SK-N-SH treated with all-trans-retinoic acid at 6 μM for 48 hours (cell line): Measurements from ENCODE around the gene GAR1.
A peak's percentile ranks its signal among the peaks of the same experiment; 100 is the strongest.

Source experiments
- ATAC-seq: fragments of 200-7000 bp; cut with Tn5 transposase; 3 replicates; pipeline ENCODE4 v1.9.1; 2020; ENCODE audit warnings: mild to moderate bottlenecking, moderate library complexity
- ARNTL ChIP-seq: fragments of 450-650 bp; formaldehyde crosslinking; IDR thresholded peaks from 2 replicates; pipeline ENCODE4 v1.5.0; 2020; ENCODE audit warnings: low read depth, mild to moderate bottlenecking, moderate library complexity, borderline replicate concordance
- CSDC2 ChIP-seq: fragments of 250-450 bp; sonication (Bioruptor Pico); IDR thresholded peaks from 2 replicates; pipeline ENCODE4 v1.5.0; 2020; ENCODE audit warnings: mild to moderate bottlenecking, moderate library complexity
- ESRRG ChIP-seq: fragments of 250-450 bp; sonication (Bioruptor Pico); IDR thresholded peaks from 2 replicates; pipeline ENCODE4 v1.6.1; 2021; ENCODE audit warnings: mild to moderate bottlenecking
- GLIS3 ChIP-seq: fragments of 250-450 bp; sonication (Bioruptor Pico); IDR thresholded peaks from 2 replicates; pipeline ENCODE4 v1.5.0; 2020; ENCODE audit warnings: mild to moderate bottlenecking, moderate library complexity
- ISL1 ChIP-seq: fragments of 250-450 bp; sonication (Bioruptor Pico); IDR thresholded peaks from 2 replicates; pipeline ENCODE4 v2.1.2; 2022; ENCODE audit warnings: mild to moderate bottlenecking, moderate library complexity
- OSR1 ChIP-seq: fragments of 250-450 bp; sonication (Bioruptor Pico); IDR thresholded peaks from 2 replicates; pipeline ENCODE4 v1.8.0; 2022; ENCODE audit warnings: moderate library complexity, mild to moderate bottlenecking, inconsistent platforms
- PPARA ChIP-seq: fragments of 250-450 bp; sonication (Bioruptor Pico); IDR thresholded peaks from 2 replicates; pipeline ENCODE4 v1.5.0; 2020; ENCODE audit warnings: mild to moderate bottlenecking, borderline replicate concordance
- RARB ChIP-seq: fragments of 250-450 bp; sonication (Bioruptor Pico); IDR thresholded peaks from 2 replicates; pipeline ENCODE4 v1.8.0; 2021; ENCODE audit warnings: mild to moderate bottlenecking, moderate library complexity
- SNAI2 ChIP-seq: fragments of 250-450 bp; sonication (Bioruptor Pico); IDR thresholded peaks from 2 replicates; pipeline ENCODE4 v1.5.0; 2020; ENCODE audit warnings: mild to moderate bottlenecking, moderate library complexity
- TCF4 ChIP-seq: fragments of 250-450 bp; sonication (Bioruptor Pico); IDR thresholded peaks from 2 replicates; pipeline ENCODE4 v1.8.0; 2021; ENCODE audit warnings: mild to moderate bottlenecking, moderate library complexity, borderline replicate concordance
- TOX ChIP-seq: fragments of 250-450 bp; sonication (Bioruptor Pico); IDR thresholded peaks from 2 replicates; pipeline ENCODE4 v1.8.0; 2021; ENCODE audit warnings: mild to moderate bottlenecking, moderate library complexity, borderline replicate concordance
- ZFP3 ChIP-seq: fragments of 250-450 bp; sonication (Bioruptor Pico); IDR thresholded peaks from 2 replicates; pipeline ENCODE4 v1.5.0; 2020; ENCODE audit warnings: mild to moderate bottlenecking, moderate library complexity
- ZFP30 ChIP-seq: fragments of 450-650 bp; formaldehyde crosslinking; IDR thresholded peaks from 2 replicates; pipeline ENCODE4 v1.5.0; 2022; ENCODE audit warnings: mild to moderate bottlenecking, moderate library complexity
- ZNF565 ChIP-seq: fragments of 450-650 bp; formaldehyde crosslinking; conservative IDR thresholded peaks from 2 replicates; pipeline ENCODE4 v1.5.0; 2020; ENCODE audit warnings: low read depth, mild to moderate bottlenecking, moderate library complexity
- ZNF70 ChIP-seq: fragments of 450-650 bp; formaldehyde crosslinking; IDR thresholded peaks from 2 replicates; pipeline ENCODE4 v1.5.0; 2020; ENCODE audit warnings: mild to moderate bottlenecking, moderate library complexity
- ZNF8 ChIP-seq: fragments of 450-650 bp; formaldehyde crosslinking; IDR thresholded peaks from 2 replicates; pipeline ENCODE4 v1.5.0; 2020; ENCODE audit warnings: mild to moderate bottlenecking, moderate library complexity
- TF ChIP-seq, protein P1 (sequence below): fragments of 250-450 bp; sonication (Bioruptor Pico); IDR thresholded peaks from 2 replicates; pipeline ENCODE4 v1.5.1; 2020; ENCODE audit warnings: low read depth, mild to moderate bottlenecking, moderate library complexity
- TF ChIP-seq, protein P2 (sequence below): fragments of 250-450 bp; sonication (Bioruptor Pico); IDR thresholded peaks from 2 replicates; pipeline ENCODE4 v1.8.0; 2020; ENCODE audit warnings: mild to moderate bottlenecking, moderate library complexity, borderline replicate concordance
- TF ChIP-seq, protein P3 (sequence below): fragments of 250-450 bp; sonication (Bioruptor Pico); IDR thresholded peaks from 2 replicates; pipeline ENCODE4 v1.8.0; 2021; ENCODE audit warnings: low read depth, mild to moderate bottlenecking, moderate library complexity, borderline replicate concordance
- TF ChIP-seq, protein P4 (sequence below): fragments of 250-450 bp; sonication (Bioruptor Pico); IDR thresholded peaks from 2 replicates; pipeline ENCODE4 v1.5.0; 2020; ENCODE audit warnings: mild to moderate bottlenecking, moderate library complexity

The GAR1 gene

DNA sequence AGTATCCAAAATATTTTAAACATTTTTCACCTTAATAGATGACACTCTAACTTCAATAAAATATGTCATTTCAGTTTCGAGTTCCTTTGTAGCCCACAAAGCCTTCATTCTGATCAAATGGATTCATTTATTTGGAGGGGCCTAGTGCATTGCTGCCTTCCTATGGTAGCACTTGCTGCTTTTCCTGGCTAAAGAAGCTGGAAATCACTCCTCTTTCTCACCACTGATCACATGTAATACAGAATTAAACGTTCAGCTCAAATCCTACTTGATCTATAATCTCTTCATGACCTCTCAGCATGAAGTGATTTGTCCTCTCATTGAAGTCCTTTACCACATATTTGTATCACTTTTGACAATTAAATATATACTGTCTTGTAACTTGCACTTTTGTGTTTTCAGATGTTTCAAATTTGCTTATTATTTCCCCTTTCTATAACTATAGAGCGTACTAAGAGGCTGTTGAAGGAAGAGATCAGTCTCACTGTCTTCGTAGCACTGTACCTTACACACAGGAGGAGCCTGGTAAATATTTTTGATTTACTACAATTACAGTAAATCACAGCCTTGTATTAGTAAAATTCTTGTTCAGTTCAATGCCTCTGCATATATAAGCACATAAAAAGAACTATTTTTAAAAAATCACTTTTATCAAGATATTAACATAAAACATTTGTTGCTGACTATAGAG lies 14.3 kb upstream of the GAR1 start:
- peak; percentile 41; the same call in 1 of the 3 replicates for ATAC-seq

DNA sequence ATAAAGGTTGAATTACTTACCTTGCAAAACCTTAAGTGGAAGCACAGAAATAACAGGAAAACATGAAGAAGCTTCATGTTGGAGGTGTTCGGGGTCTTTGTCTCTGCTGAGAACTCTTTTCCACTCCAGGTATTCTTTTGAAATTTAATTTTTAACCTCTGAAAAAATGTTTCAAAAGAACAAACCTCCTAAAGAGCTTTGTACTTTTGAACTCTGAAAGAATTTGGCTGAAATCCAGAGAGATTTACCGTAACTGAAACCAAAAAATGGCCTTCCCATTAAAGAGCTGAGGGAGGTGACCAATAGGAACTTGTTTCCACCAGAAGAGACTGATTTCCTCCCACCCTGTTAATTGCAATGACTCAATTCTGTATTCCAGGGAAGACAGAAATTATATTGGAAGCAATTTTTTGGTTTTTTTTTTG lies 13.7 kb upstream of the GAR1 start, which contains the start of gene CFI:
Gene CFI (minus strand): TSS at position 105 of the 425 bp plus-strand sequence. CDS start 28 bp downstream, at position 77.
- TF ChIP-seq ZFP30 (CRISPR knock-in tag) (no peak), TOX (CRISPR knock-in tag) (no peak)
- peak; percentile 71 for ATAC-seq

More for the DNA sequence above, 14.3 kb upstream of the GAR1 start:
- TF ChIP-seq CSDC2 (CRISPR knock-in tag), result no peak
- TF ChIP-seq TOX (CRISPR knock-in tag), result no peak
- no peak for TF ChIP-seq PPARA (CRISPR knock-in tag)
- no peak for TF ChIP-seq TCF4 (CRISPR knock-in tag)
- no peak for TF ChIP-seq SNAI2 (CRISPR knock-in tag)
- TF ChIP-seq, protein P1, sequence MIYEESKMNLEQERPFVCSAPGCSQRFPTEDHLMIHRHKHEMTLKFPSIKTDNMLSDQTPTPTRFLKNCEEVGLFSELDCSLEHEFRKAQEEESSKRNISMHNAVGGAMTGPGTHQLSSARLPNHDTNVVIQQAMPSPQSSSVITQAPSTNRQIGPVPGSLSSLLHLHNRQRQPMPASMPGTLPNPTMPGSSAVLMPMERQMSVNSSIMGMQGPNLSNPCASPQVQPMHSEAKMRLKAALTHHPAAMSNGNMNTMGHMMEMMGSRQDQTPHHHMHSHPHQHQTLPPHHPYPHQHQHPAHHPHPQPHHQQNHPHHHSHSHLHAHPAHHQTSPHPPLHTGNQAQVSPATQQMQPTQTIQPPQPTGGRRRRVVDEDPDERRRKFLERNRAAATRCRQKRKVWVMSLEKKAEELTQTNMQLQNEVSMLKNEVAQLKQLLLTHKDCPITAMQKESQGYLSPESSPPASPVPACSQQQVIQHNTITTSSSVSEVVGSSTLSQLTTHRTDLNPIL, result no peak
- TF ChIP-seq GLIS3 (CRISPR knock-in tag), result no peak
- TF ChIP-seq, protein P2, sequence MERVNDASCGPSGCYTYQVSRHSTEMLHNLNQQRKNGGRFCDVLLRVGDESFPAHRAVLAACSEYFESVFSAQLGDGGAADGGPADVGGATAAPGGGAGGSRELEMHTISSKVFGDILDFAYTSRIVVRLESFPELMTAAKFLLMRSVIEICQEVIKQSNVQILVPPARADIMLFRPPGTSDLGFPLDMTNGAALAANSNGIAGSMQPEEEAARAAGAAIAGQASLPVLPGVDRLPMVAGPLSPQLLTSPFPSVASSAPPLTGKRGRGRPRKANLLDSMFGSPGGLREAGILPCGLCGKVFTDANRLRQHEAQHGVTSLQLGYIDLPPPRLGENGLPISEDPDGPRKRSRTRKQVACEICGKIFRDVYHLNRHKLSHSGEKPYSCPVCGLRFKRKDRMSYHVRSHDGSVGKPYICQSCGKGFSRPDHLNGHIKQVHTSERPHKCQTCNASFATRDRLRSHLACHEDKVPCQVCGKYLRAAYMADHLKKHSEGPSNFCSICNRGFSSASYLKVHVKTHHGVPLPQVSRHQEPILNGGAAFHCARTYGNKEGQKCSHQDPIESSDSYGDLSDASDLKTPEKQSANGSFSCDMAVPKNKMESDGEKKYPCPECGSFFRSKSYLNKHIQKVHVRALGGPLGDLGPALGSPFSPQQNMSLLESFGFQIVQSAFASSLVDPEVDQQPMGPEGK (CRISPR knock-in tag), result no peak
- TF ChIP-seq, all 23 proteins: peak for 0

DNA sequence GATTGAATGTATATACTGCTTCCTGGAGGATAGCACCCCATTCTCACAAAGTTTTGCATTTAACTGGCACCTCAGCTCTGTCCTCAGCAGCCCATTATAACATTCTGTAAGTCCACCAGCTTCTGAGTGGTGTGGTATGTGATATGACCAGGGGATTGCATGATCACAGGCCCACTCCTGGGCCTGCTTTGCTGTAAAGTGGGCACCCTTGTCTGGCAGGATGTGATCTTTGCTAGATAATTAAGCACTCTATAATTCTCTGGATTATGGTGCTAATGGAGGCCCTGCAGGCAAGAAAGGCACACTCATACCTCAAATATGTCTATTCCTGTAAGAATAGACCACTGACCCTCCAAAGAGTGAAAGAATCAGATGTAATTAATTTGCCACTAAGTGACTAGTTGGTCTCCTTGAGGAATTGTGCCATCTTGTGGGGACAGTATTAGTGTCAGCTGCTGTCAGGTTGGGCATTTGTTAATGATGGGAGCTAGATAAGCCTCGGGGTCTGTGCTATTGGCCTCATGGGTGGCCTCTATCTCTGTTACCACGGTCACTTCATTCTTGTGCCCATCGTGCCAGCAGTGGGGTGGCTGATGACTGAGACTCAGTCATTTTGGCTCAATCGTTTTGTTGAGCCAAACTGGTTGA lies 11.5 kb upstream of the GAR1 start:
- TF ChIP-seq, protein P1, result no peak
- TF ChIP-seq, protein P3, sequence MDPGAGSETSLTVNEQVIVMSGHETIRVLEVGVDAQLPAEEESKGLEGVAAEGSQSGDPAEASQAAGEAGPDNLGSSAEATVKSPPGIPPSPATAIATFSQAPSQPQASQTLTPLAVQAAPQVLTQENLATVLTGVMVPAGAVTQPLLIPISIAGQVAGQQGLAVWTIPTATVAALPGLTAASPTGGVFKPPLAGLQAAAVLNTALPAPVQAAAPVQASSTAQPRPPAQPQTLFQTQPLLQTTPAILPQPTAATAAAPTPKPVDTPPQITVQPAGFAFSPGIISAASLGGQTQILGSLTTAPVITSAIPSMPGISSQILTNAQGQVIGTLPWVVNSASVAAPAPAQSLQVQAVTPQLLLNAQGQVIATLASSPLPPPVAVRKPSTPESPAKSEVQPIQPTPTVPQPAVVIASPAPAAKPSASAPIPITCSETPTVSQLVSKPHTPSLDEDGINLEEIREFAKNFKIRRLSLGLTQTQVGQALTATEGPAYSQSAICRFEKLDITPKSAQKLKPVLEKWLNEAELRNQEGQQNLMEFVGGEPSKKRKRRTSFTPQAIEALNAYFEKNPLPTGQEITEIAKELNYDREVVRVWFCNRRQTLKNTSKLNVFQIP, result no peak
- no peak for TF ChIP-seq PPARA (CRISPR knock-in tag)
- TF ChIP-seq, protein P2 (CRISPR knock-in tag), result no peak
- no peak for TF ChIP-seq ESRRG
- TF ChIP-seq GLIS3 (CRISPR knock-in tag), result no peak
- no peak for TF ChIP-seq ZFP30 (CRISPR knock-in tag)
- no peak for TF ChIP-seq CSDC2 (CRISPR knock-in tag)
- no peak for TF ChIP-seq ZFP3 (CRISPR knock-in tag)
- TF ChIP-seq TCF4 (CRISPR knock-in tag), result no peak
- no peak for TF ChIP-seq RARB
- no peak for TF ChIP-seq ZNF565 (CRISPR knock-in tag)
- TF ChIP-seq ISL1 (CRISPR knock-in tag), result no peak
- no peak for TF ChIP-seq TOX (CRISPR knock-in tag)
- ATAC-seq, result peak; percentile 88

DNA sequence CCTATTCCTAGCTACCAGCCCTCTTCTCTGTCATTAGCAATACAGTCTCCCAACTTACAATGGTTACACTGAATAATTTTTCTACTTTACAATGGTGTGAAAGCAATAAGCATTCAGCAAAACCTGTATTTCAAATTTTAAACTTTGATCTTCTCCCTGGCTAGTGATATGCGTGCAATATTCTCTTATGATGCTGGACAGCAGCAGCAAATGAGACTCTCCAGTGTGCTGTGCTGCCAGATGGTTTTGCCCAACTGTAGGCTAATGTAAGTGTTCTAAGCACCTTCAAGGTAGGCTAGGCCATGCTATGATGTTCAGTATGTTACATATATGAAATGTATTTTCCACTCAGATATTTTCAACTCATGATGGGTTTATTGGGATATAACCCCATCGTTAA lies 5.9 kb upstream of the GAR1 start:
- ATAC-seq, result no peak
- no peak for TF ChIP-seq ISL1 (CRISPR knock-in tag)
- no peak for TF ChIP-seq ZNF8
- no peak for TF ChIP-seq ARNTL (CRISPR knock-in tag)
- TF ChIP-seq RARB, result no peak
- no peak for TF ChIP-seq OSR1 (CRISPR knock-in tag)
- no peak for TF ChIP-seq ZNF565 (CRISPR knock-in tag)
- no peak for TF ChIP-seq CSDC2 (CRISPR knock-in tag)
- TF ChIP-seq, protein P1, result no peak
- TF ChIP-seq, protein P4, sequence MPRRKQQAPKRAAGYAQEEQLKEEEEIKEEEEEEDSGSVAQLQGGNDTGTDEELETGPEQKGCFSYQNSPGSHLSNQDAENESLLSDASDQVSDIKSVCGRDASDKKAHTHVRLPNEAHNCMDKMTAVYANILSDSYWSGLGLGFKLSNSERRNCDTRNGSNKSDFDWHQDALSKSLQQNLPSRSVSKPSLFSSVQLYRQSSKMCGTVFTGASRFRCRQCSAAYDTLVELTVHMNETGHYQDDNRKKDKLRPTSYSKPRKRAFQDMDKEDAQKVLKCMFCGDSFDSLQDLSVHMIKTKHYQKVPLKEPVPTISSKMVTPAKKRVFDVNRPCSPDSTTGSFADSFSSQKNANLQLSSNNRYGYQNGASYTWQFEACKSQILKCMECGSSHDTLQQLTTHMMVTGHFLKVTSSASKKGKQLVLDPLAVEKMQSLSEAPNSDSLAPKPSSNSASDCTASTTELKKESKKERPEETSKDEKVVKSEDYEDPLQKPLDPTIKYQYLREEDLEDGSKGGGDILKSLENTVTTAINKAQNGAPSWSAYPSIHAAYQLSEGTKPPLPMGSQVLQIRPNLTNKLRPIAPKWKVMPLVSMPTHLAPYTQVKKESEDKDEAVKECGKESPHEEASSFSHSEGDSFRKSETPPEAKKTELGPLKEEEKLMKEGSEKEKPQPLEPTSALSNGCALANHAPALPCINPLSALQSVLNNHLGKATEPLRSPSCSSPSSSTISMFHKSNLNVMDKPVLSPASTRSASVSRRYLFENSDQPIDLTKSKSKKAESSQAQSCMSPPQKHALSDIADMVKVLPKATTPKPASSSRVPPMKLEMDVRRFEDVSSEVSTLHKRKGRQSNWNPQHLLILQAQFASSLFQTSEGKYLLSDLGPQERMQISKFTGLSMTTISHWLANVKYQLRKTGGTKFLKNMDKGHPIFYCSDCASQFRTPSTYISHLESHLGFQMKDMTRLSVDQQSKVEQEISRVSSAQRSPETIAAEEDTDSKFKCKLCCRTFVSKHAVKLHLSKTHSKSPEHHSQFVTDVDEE (CRISPR knock-in tag), result no peak
- TF ChIP-seq ZNF70 (CRISPR knock-in tag), result no peak
